Breast epithelium (tissue), 3 donors: ENCODE measurements around the gene TOMM22.

Experiments
- POLR2A ChIP-seq: fragments of 450-650 bp; IDR thresholded peaks from one replicate; pipeline ENCODE4 v1.6.1; 2016; ENCODE audit warnings: antibody characterized with exemption, mild to moderate bottlenecking, moderate library complexity
- POLR2AphosphoS5 ChIP-seq, 3 donors: sonication (generic); formaldehyde crosslinking; IDR thresholded peaks; one replicate each; pipeline ENCODE4 v1.6.1; 2017; ENCODE audit warnings: antibody characterized with exemption in 3 of 3
- TF ChIP-seq, protein P1 (sequence below), 3 donors: fragments of 450-650 bp; IDR thresholded peaks; one replicate each; pipeline ENCODE4 v1.5.1; 2016 to 2017; ENCODE audit warnings: antibody characterized with exemption in 3 of 3, mild to moderate bottlenecking in 3 of 3, moderate library complexity in 3 of 3

DNA sequence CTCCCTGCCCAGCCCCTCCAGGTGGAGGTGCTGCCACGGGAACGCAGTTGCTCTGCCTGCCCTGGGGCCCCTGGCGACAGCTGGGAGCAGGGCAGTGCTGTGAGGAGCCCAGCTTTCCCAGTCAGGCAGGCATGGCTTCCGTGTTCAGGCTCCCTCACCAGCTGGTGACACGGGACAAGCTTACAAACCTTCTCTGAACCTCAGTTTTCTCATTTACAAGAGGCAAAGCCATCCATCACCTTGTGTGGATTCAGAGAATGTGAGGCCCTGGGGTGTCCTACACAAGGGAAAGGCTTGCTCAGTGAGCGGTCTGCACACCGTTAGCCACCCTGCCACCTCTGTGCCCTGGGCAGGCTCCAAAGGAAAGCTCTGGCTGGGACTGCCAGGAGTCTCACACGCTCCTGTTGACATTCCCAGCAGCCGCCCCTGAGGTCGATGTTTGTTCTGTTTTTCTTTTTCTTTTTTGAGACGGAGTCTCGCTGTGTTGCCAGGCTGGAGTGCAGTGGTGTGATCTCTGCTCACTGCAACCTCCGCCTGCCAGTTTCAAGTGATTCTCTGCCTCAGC is 50.6 kb downstream of the TOMM22 start:
- TF ChIP-seq, protein P1, sequence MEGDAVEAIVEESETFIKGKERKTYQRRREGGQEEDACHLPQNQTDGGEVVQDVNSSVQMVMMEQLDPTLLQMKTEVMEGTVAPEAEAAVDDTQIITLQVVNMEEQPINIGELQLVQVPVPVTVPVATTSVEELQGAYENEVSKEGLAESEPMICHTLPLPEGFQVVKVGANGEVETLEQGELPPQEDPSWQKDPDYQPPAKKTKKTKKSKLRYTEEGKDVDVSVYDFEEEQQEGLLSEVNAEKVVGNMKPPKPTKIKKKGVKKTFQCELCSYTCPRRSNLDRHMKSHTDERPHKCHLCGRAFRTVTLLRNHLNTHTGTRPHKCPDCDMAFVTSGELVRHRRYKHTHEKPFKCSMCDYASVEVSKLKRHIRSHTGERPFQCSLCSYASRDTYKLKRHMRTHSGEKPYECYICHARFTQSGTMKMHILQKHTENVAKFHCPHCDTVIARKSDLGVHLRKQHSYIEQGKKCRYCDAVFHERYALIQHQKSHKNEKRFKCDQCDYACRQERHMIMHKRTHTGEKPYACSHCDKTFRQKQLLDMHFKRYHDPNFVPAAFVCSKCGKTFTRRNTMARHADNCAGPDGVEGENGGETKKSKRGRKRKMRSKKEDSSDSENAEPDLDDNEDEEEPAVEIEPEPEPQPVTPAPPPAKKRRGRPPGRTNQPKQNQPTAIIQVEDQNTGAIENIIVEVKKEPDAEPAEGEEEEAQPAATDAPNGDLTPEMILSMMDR (IDR thresholded peaks at IDR 0.05), result peak in 1 of 3 donors; percentile 33
- TF ChIP-seq POLR2A, result no peak
- TF ChIP-seq POLR2AphosphoS5 (IDR thresholded peaks at IDR 0.05), result peak in 1 of 3 donors; percentile 38
